Testis (tissue), 3 donors: Measurements from ENCODE around the gene RUVBL1. TPM values are rescaled to one million over a fixed set of nuclear protein-coding genes. Genes with fewer than 3 reads are reported as not detected.

Experiments used
- DNase-seq: peaks from one replicate; pipeline ENCODE4 v3.0.0-alpha.2; 2019
- H3K27ac ChIP-seq, 2 donors: fragments of 200-600 bp; sonication (generic); one replicate each; pipeline ENCODE4 v1.5.1; 2019
- H3K27me3 ChIP-seq: fragments of 200-600 bp; sonication (generic); one replicate; pipeline ENCODE4 v1.5.1; 2019
- H3K36me3 ChIP-seq: fragments of 200-600 bp; sonication (generic); one replicate; pipeline ENCODE4 v1.5.1; 2017; ENCODE audit warnings: low read depth; ENCODE audit errors: missing control alignments
- H3K4me1 ChIP-seq: fragments of 200-600 bp; sonication (generic); one replicate; pipeline ENCODE4 v1.5.1; 2019
- H3K4me3 ChIP-seq, 2 donors: fragments of 200-600 bp; sonication (generic); one replicate each; pipeline ENCODE4 v1.5.1; 2017 to 2019
- H3K9me3 ChIP-seq: fragments of 200-600 bp; sonication (generic); one replicate; pipeline ENCODE4 v1.5.1; 2017
- CTCF ChIP-seq, 3 experiments: fragments of 450-650 bp in 2 of 3; fragments of 200-600 bp in 1 of 3; sonication (generic) in 1 of 3; IDR thresholded peaks; one replicate each; pipeline ENCODE4 v1.5.1; 2016 to 2019; ENCODE audit warnings: antibody characterized with exemption in 3 of 3, mild to moderate bottlenecking in 2 of 3, moderate library complexity in 1 of 3
- POLR2A ChIP-seq: fragments of 450-650 bp; IDR thresholded peaks from one replicate; pipeline ENCODE4 v1.6.1; 2017; ENCODE audit warnings: antibody characterized with exemption, mild to moderate bottlenecking, moderate library complexity
- WGBS, 2 donors: methylation state at CpG; one replicate each; pipeline ENCODE4 v1.1.5; 2018; 5-methylcytosine and 5-hydroxymethylcytosine counted together
- intact Hi-C: fragments of 100-400 bp; cut with DNase I; formaldehyde crosslinking; loops from one replicate; pipeline ENCODE4 v1.15.1; 2023; ENCODE audit warnings: low total_unique reads
- polyA plus RNA-seq: library from polyadenylated mRNA; stranded (reverse); fragments of 350-450 nt; fragmentation: Illumina TruSeq; extraction: RNeasy Lipid Tissue Mini Kit (QIAGEN cat#74804); gene quantifications from one replicate; pipeline ENCODE4 v1.2.3, GENCODE V29; 2014; ENCODE audit warnings: low read depth, low replicate concordance; ENCODE audit not compliant: insufficient read depth
- total RNA-seq, 2 donors: library from RNA; depleted of rRNA; stranded (reverse); fragments of >200 nt; gene quantifications; one replicate each; pipeline ENCODE4 v1.2.3, GENCODE V29; 2016

The RUVBL1 gene
- total and polyA plus RNA-seq, 3 donors from 2014 or later = 42.9 to 70.1 (median 52.9) TPM

- no peak overlapping the region for H3K4me3 ChIP-seq
- no peaks in the 10 kb centered on the region for H3K9me3 ChIP-seq
- no peak overlapping the region for H3K27ac ChIP-seq
- H3K4me1 ChIP-seq = no peaks in the 10 kb centered on the region
- intact Hi-C loops = no loop called here
- no peak for DNase-seq
- H3K36me3 ChIP-seq = no peaks in the 10 kb centered on the region
- 91 to 93% methylated on average over 6 to 15 of the region's 15 CpGs for WGBS, 2 donors
- no peaks in the 10 kb centered on the region for H3K27me3 ChIP-seq
- TF ChIP-seq CTCF (IDR thresholded peaks at IDR 0.05) = no peak
Observed at GRCh38 chr3:128069271-128069670, 54.3 kb downstream of the RUVBL1 start.

GRCh38 chr3:128068156-128068620 is 55.4 kb downstream of the RUVBL1 start:
- no peaks in the 10 kb centered on the region for H3K27me3 ChIP-seq
- WGBS, 2 donors = 76 to 86% methylated on average over 8 of the region's 8 CpGs
- DNase-seq = no peak
- TF ChIP-seq CTCF (IDR thresholded peaks at IDR 0.05) = peak in 2 of 3 experiments; percentile 28 to 35
- no peak for TF ChIP-seq POLR2A
- H3K27ac ChIP-seq = no peak overlapping the region
- intact Hi-C loops = no loop called here
- H3K4me3 ChIP-seq = no peak overlapping the region
- H3K36me3 ChIP-seq = no peaks in the 10 kb centered on the region
- H3K9me3 ChIP-seq = no peaks in the 10 kb centered on the region
- no peaks in the 10 kb centered on the region for H3K4me1 ChIP-seq

GRCh38 chr3:128067489-128067888 is 56.1 kb downstream of the RUVBL1 start:
- no peaks in the 10 kb centered on the region for H3K36me3 ChIP-seq
- H3K9me3 ChIP-seq = no peaks in the 10 kb centered on the region
- WGBS, 2 donors = 75 to 76% methylated on average over 7 of the region's 7 CpGs
- intact Hi-C loops = no loop called here
- H3K4me3 ChIP-seq = no peak overlapping the region
- H3K4me1 ChIP-seq = no peaks in the 10 kb centered on the region
- TF ChIP-seq CTCF (IDR thresholded peaks at IDR 0.05) (no peak), POLR2A (no peak)
- no peaks in the 10 kb centered on the region for H3K27me3 ChIP-seq
- H3K27ac ChIP-seq = no peak overlapping the region
- no peak for DNase-seq

- Histone ChIP-seq H3K4me3 (no peak overlapping the region), H3K27ac (no peak overlapping the region), H3K9me3 (no peaks in the 10 kb centered on the region), H3K36me3 (no peaks in the 10 kb centered on the region), H3K27me3 (no peaks in the 10 kb centered on the region), H3K4me1 (no peaks in the 10 kb centered on the region)
- no peak for DNase-seq
- WGBS, 2 donors = 90 to 92% methylated on average over 9 of the region's 9 CpGs
- TF ChIP-seq CTCF (IDR thresholded peaks at IDR 0.05) (no peak), POLR2A (no peak)
- intact Hi-C loops = no loop called here
Observed at GRCh38 chr3:128066676-128067075, 56.9 kb downstream of the RUVBL1 start.

GRCh38 chr3:128066114-128066513 is 57.5 kb downstream of the RUVBL1 start:
- TF ChIP-seq POLR2A (no peak), CTCF (IDR thresholded peaks at IDR 0.05) (no peak)
- no peaks in the 10 kb centered on the region for H3K36me3 ChIP-seq

More at GRCh38 chr3:128066114-128066513, 57.5 kb downstream of the RUVBL1 start:
- Histone ChIP-seq H3K27me3 (no peaks in the 10 kb centered on the region), H3K4me1 (no peaks in the 10 kb centered on the region), H3K4me3 (no peak overlapping the region), H3K9me3 (no peaks in the 10 kb centered on the region), H3K27ac (no peak overlapping the region)
- no peak for DNase-seq
- intact Hi-C loops = no loop called here
- WGBS, 2 donors = 86 to 91% methylated on average over 3 to 4 of the region's 4 CpGs
